Effector memory CD4-positive, alpha-beta T cell (primary cell): ENCODE data around the gene PRRG2.

Source experiments
- DNase-seq, 3 donors: peaks; one replicate each; pipeline ENCODE4 v3.0.0-alpha.2; 2020
- H3K27ac ChIP-seq: 2 replicates; pipeline ENCODE4 v1.7.0; 2013; ENCODE audit warnings: mild to moderate bottlenecking, low read length, moderate library complexity; ENCODE audit not compliant: insufficient read depth, poor library complexity, severe bottlenecking
- H3K27me3 ChIP-seq: replicated peaks from 2 replicates; pipeline ENCODE4 v1.7.0; 2013; ENCODE audit warnings: mild to moderate bottlenecking, low read length; ENCODE audit not compliant: insufficient read depth, control insufficient read depth, poor library complexity, severe bottlenecking
- H3K36me3 ChIP-seq: 2 replicates; pipeline ENCODE4 v1.7.0; 2013; ENCODE audit warnings: mild to moderate bottlenecking, low read length, moderate library complexity; ENCODE audit not compliant: control insufficient read depth, insufficient read depth
- H3K4me1 ChIP-seq: 2 replicates; pipeline ENCODE4 v1.7.0; 2013; ENCODE audit warnings: low read length, mild to moderate bottlenecking; ENCODE audit not compliant: control insufficient read depth, insufficient read depth, poor library complexity, severe bottlenecking
- H3K4me3 ChIP-seq: 2 replicates; pipeline ENCODE4 v1.7.0; 2013; ENCODE audit warnings: low read length, low read depth, mild to moderate bottlenecking; ENCODE audit not compliant: insufficient read depth, poor library complexity, severe bottlenecking
- H3K9me3 ChIP-seq: 2 replicates; pipeline ENCODE4 v1.7.0; 2013; ENCODE audit warnings: mild to moderate bottlenecking, low read length, moderate library complexity; ENCODE audit not compliant: control insufficient read depth
- total RNA-seq, 3 donors: gene quantifications; one replicate each; lab custom pipeline; 2026; lab: John Stamatoyannopoulos, UW

The PRRG2 gene
- total RNA-seq: 0.52 to 2.6 (median 1.4) reads per million in 3 donors

GRCh38 chr19:49581007-49581508 is at the start of gene PRRG2:
TSS of gene PRRG2 (plus strand) at chr19:49581316. CDS start at chr19:49583220, 1,904 bp downstream.
- Histone ChIP-seq H3K27ac (peak within 1 kb of the TSS; percentile 68), H3K9me3 (no peaks in the 10 kb centered on the region), H3K27me3 (no peaks in the 10 kb centered on the region), H3K36me3 (no peaks in the 10 kb centered on the region), H3K4me1 (peaks cover 18% of the 10 kb centered on the region), H3K4me3 (peak within 1 kb of the TSS; percentile 64)
- no peak for DNase-seq

DNA sequence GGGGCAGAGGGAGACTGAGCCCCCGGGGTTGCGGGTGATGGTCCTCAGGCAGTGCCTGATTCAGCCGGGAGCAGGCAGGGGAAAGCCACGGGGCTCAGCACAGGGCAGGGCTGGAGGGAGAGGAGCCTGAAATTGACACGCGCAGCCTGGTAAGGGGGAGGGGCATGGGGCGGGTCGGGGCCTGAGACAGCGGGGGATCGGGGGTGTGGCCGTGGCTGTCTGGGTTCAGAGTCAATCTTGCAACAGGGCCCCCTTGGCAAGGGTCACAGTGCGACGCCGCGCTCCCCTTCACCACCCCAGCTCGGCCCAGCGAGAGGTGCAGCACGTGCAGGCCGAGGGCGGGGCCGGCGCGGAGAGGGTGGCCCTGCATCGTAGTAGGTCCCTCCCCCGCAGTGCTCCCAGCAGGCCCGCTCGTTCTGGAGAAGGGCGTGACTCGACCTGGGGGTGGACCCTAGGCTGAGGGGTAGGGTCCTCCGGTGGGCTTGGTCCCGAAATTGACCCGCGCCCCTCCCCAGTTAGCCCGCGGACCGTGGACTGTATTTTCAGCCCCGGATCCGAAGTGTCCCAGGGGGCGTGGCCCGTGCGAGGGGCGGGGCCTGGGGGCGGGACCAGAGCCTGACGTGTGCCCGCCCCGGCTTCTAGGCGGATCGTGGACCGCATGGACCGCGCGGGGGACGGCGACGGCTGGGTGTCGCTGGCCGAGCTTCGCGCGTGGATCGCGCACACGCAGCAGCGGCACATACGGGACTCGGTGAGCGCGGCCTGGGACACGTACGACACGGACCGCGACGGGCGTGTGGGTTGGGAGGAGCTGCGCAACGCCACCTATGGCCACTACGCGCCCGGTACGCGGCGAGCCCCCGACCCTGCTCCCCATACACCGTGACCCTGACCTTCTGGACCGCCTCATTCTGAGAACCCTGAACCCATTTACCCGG is 47.3 kb upstream of the PRRG2 start:
- Histone ChIP-seq H3K27me3 (no peaks in the 10 kb centered on the region), H3K27ac (peak overlapping the region; percentile 45), H3K9me3 (no peaks in the 10 kb centered on the region), H3K36me3 (no peaks in the 10 kb centered on the region), H3K4me1 (peaks cover 18% of the 10 kb centered on the region), H3K4me3 (peak overlapping the region; percentile 71)
- peak; percentile 74 to 81 (median 75) for DNase-seq

- no peak for DNase-seq
- no peaks in the 10 kb centered on the region for H3K27me3 ChIP-seq
- H3K27ac ChIP-seq: peak overlapping the region; percentile 45
- H3K4me1 ChIP-seq: peaks cover 18% of the 10 kb centered on the region
- no peaks in the 10 kb centered on the region for H3K36me3 ChIP-seq
- H3K4me3 ChIP-seq: peak overlapping the region; percentile 71
- no peaks in the 10 kb centered on the region for H3K9me3 ChIP-seq
Measured at GRCh38 chr19:49534632-49535385, 46.3 kb upstream of the PRRG2 start.

DNA sequence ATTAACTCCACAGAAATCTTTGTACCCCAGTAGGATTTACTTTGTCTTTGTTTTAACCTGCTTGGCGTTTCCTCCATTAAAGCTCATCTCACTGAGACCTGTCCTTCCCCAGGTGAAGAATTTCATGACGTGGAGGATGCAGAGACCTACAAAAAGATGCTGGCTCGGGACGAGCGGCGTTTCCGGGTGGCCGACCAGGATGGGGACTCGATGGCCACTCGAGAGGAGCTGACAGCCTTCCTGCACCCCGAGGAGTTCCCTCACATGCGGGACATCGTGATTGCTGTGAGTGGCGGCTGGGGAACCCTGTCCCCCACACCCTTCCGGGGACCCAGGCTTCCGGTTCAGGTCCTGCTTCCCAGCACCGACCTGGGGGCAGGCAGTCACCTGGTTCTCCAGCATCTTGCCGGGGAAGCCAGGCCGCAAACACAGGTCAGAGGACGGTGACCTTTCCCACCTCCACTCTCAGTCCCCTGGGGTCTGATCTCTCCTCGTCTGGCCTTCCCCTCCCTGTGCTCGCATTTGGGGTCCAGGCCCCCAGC is 44.1 kb upstream of the PRRG2 start:
- no peak for DNase-seq
- Histone ChIP-seq H3K27me3 (no peaks in the 10 kb centered on the region), H3K27ac (no peak overlapping the region), H3K9me3 (no peaks in the 10 kb centered on the region), H3K36me3 (no peaks in the 10 kb centered on the region), H3K4me3 (no peak overlapping the region), H3K4me1 (peaks cover 18% of the 10 kb centered on the region)

DNA sequence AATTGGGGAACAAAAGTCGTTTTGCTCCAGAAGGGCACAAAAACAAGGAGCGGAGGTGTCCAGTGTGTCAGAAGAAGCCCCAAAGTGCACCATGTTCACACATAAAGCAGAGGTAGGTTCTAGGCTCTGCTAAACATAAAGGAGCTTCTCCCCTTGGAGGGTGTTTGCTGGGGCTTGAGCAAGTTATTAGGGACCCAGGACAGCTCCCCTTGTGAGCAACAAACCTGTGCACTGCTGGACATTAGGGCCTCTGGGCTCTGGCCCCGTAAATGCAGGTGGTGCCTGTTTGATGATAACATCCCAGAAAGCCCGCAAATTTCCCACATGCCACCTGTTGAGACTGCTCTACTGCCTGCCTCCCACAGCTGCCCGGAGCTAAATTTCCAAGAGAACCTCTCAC is 42.5 kb upstream of the PRRG2 start:
- Histone ChIP-seq H3K4me3 (no peak overlapping the region), H3K9me3 (no peaks in the 10 kb centered on the region), H3K36me3 (no peaks in the 10 kb centered on the region), H3K27me3 (no peaks in the 10 kb centered on the region), H3K4me1 (peaks cover 12% of the 10 kb centered on the region), H3K27ac (no peak overlapping the region)
- DNase-seq: no peak

DNA sequence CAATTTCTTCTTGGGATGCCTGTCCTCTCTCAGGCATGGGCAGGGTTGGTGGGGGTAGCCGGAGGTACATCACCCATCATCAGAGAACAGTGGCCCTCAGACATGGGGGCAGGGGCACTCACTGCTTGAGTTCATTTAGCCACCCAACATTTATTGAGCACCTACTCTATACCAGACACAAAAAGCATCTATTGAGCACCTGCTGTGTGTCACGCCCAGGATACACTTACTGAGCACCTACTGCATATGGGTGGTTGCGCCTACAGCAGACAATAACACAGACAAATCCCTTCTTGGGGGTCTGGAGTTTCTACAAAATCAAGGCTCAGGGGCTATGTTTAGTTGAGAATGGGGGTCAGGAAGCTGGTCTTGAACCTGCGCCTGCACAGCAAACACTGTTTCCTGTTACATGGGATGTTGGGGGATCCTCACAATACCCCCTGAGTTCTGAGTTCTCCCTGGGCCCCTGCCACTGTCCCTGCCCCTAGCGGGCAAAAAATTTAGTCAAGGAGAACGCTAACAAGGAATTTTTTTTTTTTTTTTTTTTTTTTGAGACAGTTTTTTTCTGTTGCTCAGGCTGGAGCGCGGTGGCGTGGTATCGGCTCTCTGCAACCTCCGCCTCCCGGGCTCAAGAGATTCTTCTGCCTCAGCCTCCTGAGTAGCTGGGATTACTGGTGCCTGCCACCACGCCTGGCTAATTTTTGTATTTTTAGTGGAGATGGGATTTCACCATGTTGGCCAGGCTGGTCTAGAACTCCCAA is 41.7 kb upstream of the PRRG2 start:
- Histone ChIP-seq H3K27ac (no peak overlapping the region), H3K27me3 (no peaks in the 10 kb centered on the region), H3K36me3 (no peaks in the 10 kb centered on the region), H3K4me3 (no peak overlapping the region), H3K4me1 (peaks cover 9% of the 10 kb centered on the region), H3K9me3 (no peaks in the 10 kb centered on the region)
- DNase-seq: no peak

DNA sequence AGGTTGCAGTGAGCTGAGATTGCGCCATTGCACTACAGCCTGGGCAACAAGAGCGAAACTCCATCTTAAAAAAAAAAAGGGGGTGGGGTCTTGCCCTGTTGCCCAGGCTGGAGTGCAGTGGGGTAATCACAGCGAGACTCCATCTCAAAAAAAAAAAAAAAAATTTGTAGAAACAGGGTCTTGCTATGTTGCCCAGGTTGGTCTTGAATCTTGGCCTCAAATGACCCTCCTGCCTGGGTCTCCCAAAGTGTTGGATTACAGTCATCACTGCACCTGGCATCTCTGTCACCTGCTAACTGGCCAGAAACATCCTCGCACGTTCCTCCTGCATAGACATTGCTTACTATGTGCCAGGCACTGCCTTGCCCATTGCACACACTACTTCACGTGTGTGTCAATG is 39.2 kb upstream of the PRRG2 start:
- DNase-seq: no peak
- peaks cover 3% of the 10 kb centered on the region for H3K4me1 ChIP-seq
- no peaks in the 10 kb centered on the region for H3K36me3 ChIP-seq
- no peaks in the 10 kb centered on the region for H3K9me3 ChIP-seq
- H3K27ac ChIP-seq: no peak overlapping the region
- no peaks in the 10 kb centered on the region for H3K27me3 ChIP-seq
- H3K4me3 ChIP-seq: no peak overlapping the region

- Histone ChIP-seq H3K27ac (no peak overlapping the region), H3K9me3 (no peaks in the 10 kb centered on the region), H3K4me1 (peaks cover 4% of the 10 kb centered on the region), H3K36me3 (no peaks in the 10 kb centered on the region), H3K4me3 (no peak overlapping the region), H3K27me3 (no peaks in the 10 kb centered on the region)
- no peak for DNase-seq
Measured at GRCh38 chr19:49542446-49542845, 38.7 kb upstream of the PRRG2 start.

DNA sequence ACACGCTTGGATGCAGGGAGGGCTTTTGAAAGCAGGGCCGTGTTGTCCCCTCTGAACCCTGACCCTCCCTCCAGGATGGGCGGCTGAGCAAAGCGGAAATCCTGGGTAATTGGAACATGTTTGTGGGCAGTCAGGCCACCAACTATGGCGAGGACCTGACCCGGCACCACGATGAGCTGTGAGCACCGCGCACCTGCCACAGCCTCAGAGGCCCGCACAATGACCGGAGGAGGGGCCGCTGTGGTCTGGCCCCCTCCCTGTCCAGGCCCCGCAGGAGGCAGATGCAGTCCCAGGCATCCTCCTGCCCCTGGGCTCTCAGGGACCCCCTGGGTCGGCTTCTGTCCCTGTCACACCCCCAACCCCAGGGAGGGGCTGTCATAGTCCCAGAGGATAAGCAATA is 38.1 kb upstream of the PRRG2 start:
- DNase-seq: no peak
- Histone ChIP-seq H3K36me3 (no peaks in the 10 kb centered on the region), H3K27ac (no peak overlapping the region), H3K4me1 (peaks cover 4% of the 10 kb centered on the region), H3K4me3 (no peak overlapping the region), H3K27me3 (no peaks in the 10 kb centered on the region), H3K9me3 (no peaks in the 10 kb centered on the region)
